RWPE1 (cell line): ENCODE measurements around the gene PRORP.

ENCODE experiments used
- CTCF ChIA-PET: fragments of 350-600 bp; sonication (Branson Sonifier 250); formaldehyde crosslinking; extraction: SDS; loops from one replicate; lab custom pipeline; 2021; lab: Yijun Ruan, JAX
- POLR2A ChIA-PET: fragments of 400-600 bp; formaldehyde crosslinking; extraction: SDS; loops from one replicate; lab custom pipeline; 2020; ENCODE audit warnings: antibody characterized with exemption; ENCODE audit not compliant: low non-redundant PET; lab: Yijun Ruan, JAX
- DNase-seq: peaks from one replicate; pipeline ENCODE4 v3.0.0; 2012; ENCODE audit warnings: low spot score
- H3K27ac ChIP-seq: fragments of 450-650 bp; 2 replicates; pipeline ENCODE4 v1.5.1; 2017
- TF ChIP-seq, protein P1 (sequence below): fragments of 450-650 bp; conservative IDR thresholded peaks from 2 replicates; pipeline ENCODE4 v1.5.1; 2017; ENCODE audit warnings: low read depth, mild to moderate bottlenecking

PRORP gene

DNA sequence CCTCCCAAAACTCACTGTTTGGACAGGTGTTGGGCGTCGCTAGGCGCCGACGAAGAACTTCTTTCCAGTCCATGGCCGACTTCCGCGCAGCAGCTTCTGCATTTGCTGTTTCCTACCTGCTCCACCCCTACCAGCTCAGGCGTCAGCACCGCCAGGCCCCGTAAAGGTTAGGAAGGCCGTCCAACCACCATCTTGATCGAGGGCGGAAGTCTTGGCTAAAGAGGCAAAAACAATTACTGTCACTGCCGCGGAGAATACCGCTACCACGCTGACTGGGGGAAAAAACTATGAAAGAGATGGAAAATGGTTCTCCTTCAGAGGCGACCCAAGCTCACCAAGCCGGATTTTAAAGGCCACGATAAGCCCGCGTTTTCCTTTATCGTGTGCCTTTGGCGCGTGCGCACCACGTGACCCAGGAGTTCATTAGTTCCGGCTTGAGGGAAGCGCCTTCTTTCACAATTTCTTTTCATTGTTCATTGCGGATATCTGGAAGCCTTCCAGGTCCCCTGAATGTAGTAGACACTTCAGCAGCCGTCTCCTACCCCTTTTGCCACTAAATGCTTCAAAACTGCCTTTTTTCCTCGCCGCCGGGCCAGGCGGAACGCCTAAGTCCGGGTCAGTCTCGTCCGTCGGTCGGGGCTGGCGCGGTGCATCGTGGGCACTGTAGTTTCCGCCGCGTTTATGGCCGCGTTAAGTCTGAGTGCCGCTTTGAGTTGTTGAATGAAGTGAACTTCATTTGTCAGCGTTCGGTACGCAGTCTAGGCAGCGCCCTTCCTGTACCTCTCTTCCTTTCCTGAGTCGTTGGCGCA is at the start of gene PRORP, which contains the start of gene PPP2R3C:
Gene PRORP, plus strand, starts transcription at position 666 of the 809 bp plus-strand sequence. CDS start 694 bp downstream, outside the sequence.
Gene PPP2R3C, minus strand, starts transcription at position 104 of the 809 bp plus-strand sequence. Its CDS starts 31 bp downstream, at position 73.
- DNase-seq, result peak; percentile 96
- POLR2A ChIA-PET, result interaction anchor here (0.9 to 1.0 kb wide), 3 partner anchors 75 to 295 kb away, joined by 3 to 4 read pairs (median 3); partner anchors contain the start of gene FAM177A1
- CTCF ChIA-PET, result no interaction called here
- H3K27ac ChIP-seq, result peak within 1 kb of the TSS; percentile 98
- TF ChIP-seq, protein P1, sequence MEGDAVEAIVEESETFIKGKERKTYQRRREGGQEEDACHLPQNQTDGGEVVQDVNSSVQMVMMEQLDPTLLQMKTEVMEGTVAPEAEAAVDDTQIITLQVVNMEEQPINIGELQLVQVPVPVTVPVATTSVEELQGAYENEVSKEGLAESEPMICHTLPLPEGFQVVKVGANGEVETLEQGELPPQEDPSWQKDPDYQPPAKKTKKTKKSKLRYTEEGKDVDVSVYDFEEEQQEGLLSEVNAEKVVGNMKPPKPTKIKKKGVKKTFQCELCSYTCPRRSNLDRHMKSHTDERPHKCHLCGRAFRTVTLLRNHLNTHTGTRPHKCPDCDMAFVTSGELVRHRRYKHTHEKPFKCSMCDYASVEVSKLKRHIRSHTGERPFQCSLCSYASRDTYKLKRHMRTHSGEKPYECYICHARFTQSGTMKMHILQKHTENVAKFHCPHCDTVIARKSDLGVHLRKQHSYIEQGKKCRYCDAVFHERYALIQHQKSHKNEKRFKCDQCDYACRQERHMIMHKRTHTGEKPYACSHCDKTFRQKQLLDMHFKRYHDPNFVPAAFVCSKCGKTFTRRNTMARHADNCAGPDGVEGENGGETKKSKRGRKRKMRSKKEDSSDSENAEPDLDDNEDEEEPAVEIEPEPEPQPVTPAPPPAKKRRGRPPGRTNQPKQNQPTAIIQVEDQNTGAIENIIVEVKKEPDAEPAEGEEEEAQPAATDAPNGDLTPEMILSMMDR, result no peak

DNA sequence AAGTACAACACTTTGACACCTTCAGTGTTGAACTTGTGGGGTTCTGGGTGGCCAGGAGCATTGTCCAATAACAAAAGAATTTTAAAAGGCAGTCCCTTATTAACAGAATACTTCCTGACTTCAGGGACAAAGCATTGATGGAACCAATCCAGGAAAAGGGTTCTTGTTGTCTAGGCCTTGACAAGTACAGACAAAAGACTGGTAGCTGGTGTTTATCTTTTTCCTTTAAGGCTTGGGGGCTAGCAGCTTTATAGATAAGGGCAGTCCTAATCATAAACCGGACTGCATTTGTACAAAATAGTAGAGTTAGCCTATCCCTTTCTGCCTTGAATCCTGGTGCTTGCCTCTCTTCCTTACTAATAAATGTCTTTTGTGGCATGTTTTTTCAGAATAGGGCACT is 48.9 kb upstream of the PRORP start:
- TF ChIP-seq, protein P1, result no peak
- no peak overlapping the region for H3K27ac ChIP-seq
- POLR2A ChIA-PET, result no interaction called here
- no peak for DNase-seq
- CTCF ChIA-PET, result no interaction called here

DNA sequence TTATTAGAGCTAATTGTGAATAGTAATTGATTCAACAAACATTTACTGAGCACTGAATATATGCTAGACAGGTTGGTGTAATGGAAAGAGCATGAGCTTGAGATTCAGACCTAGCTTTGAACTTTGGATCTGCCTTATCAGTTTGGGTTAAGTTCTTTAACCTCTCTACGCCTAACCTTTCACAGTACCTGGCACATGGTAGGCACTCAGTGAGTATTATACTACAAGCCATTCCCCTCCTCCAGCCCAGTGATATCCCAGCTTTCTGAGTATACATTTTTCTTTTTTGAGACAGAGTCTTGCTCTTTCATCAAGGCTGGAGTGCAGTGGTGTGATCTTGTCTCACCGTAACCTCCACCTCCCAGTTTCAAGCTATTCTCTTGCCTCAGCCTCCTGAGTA is 44.3 kb upstream of the PRORP start:
- no peak for DNase-seq
- TF ChIP-seq, protein P1, result no peak
- CTCF ChIA-PET, result interaction anchor here (0.5 to 0.6 kb wide), 2 partner anchors 64 to 1299 kb away, joined by 3 read pairs; no protein-coding TSS in a partner anchor
- POLR2A ChIA-PET, result no interaction called here
- no peak overlapping the region for H3K27ac ChIP-seq

DNA sequence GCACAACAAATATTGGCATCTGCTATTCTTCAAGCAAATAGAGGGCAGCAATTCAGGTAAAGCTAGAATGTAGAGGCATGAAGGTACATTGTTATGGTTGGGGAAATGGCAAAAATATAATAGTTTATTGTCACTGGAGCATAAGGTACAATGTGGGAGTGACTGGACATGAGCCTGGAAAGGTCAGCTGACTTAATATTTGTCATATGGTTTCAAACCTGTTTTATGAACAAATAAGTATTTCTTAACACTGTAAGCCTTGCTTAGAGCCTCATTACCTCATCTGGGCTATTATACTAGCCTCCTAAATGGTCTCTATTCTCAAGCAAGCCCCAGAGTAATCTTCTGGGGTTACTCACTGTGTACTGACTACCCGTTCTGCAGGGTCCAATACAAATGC is 42.6 kb upstream of the PRORP start:
- H3K27ac ChIP-seq, result no peak overlapping the region
- TF ChIP-seq, protein P1, result no peak
- CTCF ChIA-PET, result no interaction called here
- POLR2A ChIA-PET, result no interaction called here
- no peak for DNase-seq

DNA sequence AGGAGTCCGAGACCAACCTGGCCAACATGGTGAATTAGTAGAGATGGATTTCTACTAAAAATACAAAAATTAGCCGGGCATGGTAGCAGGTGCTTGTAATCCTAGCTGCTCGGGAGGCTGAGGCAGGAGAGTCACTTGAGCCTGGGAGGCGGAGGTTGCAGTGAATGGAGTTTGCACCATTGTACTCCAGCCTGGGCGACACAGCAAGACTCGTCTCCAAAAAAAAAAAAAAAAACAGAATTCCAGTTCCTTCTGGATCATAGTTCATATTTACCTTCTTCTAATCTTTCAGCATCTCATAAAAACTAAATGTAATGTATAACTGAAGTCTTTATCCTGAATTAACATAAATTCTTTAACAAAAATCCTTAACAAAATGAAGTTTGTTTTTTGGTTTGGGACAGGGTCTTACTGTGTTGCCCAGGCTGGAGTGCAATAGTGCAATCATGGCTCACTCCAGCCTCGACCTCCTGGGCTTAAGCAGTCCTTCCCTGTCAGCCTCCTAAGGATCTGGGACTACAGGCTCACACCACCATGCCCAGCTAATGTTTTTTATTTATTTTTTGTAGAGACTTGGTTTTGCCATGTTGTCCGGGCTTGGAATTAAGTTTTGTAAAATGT is 38.7 kb upstream of the PRORP start:
- ChIA-PET CTCF (no interaction called here), POLR2A (no interaction called here)
- H3K27ac ChIP-seq, result no peak overlapping the region
- DNase-seq, result no peak
- TF ChIP-seq, protein P1, result no peak

DNA sequence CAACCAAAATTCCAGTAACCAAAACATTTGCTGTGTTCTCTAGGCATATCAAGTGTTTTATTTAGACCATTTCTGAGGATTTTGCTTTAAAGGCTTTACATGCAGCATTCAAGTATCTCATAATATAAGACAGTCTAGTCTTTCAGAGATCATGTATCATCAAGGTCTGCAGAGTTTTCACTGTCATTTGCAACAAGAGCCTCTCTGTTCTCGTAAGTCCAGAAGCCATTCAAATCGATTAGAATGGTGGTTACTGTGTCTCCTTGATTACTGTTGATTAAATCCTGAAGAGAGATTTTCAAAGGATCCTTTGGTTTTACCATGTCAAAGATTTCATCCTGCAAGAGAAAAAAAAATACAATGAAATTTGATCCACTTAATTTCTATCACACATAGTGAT is 36.9 kb upstream of the PRORP start:
- ChIA-PET CTCF (no interaction called here), POLR2A (no interaction called here)
- H3K27ac ChIP-seq, result no peak overlapping the region
- DNase-seq, result no peak
- TF ChIP-seq, protein P1, result no peak
